B cell (primary cell): ENCODE results near the gene CDC42BPG. TPM values are rescaled to one million over a fixed set of nuclear protein-coding genes. Genes with fewer than 3 reads are reported as not detected.
A peak's percentile ranks its signal among the peaks of the same experiment; 100 is the strongest.

ENCODE experiments used
- ATAC-seq: fragments of 200-7000 bp; cut with Tn5 transposase; one replicate; pipeline ENCODE4 v1.10.0; 2021; ENCODE audit warnings: low read depth, mild to moderate bottlenecking, moderate number of reproducible peaks, moderate library complexity
- CTCF ChIA-PET: fragments of 350-600 bp; sonication (Branson Sonifier 250); formaldehyde crosslinking; loops from one replicate; lab custom pipeline; 2021; ENCODE audit warnings: antibody characterized with exemption, inconsistent platforms; lab: Charles Lee
- POLR2A ChIA-PET: fragments of 350-600 bp; sonication (Branson Sonifier 250); formaldehyde crosslinking; loops from one replicate; lab custom pipeline; 2021; ENCODE audit warnings: antibody characterized with exemption; lab: Charles Lee
- DNase-seq: peaks from one replicate; pipeline ENCODE4 v3.0.0; 2013
- H2AFZ ChIP-seq: 2 replicates; pipeline ENCODE4 v1.6.1; 2012; ENCODE audit warnings: mild to moderate bottlenecking, low read depth, low read length; ENCODE audit not compliant: insufficient read depth, poor library complexity, severe bottlenecking
- H3K27ac ChIP-seq, 2 donors: 1 replicate in 1 of 2; 2 replicates in 1 of 2; pipeline ENCODE4 v1.5.1; 2012 to 2013; ENCODE audit warnings: low read length in 2 of 2, mild to moderate bottlenecking in 2 of 2, moderate library complexity in 1 of 2
- H3K27me3 ChIP-seq, 4 experiments: fragments of 200-600 bp in 1 of 4; sonication (generic) in 1 of 4; replicated peaks in 1 of 4; 1 replicate in 2 of 4; 2 replicates in 2 of 4; pipeline versions ENCODE4 v1.6.1 to v1.7.0; 2013 to 2016; ENCODE audit warnings: low read length in 3 of 4, mild to moderate bottlenecking in 2 of 4, mixed read lengths in 1 of 4, moderate library complexity in 1 of 4; ENCODE audit not compliant: insufficient read depth in 4 of 4, control insufficient read depth in 3 of 4; ENCODE audit errors: control extremely low read depth in 1 of 4
- H3K36me3 ChIP-seq, 2 experiments: replicated peaks in 1 of 2; 1 replicate in 1 of 2; 2 replicates in 1 of 2; pipeline versions ENCODE4 v1.6.1 to v1.7.1; 2013; ENCODE audit warnings: low read length in 1 of 2; ENCODE audit not compliant: insufficient read depth in 2 of 2, control insufficient read depth in 1 of 2; ENCODE audit errors: control extremely low read depth in 1 of 2, extremely low read depth in 1 of 2
- H3K4me1 ChIP-seq, 2 donors: fragments of 200-600 bp in 1 of 2; sonication (generic) in 1 of 2; 1 replicate in 1 of 2; 2 replicates in 1 of 2; pipeline versions ENCODE4 v1.5.1 to v1.6.1; 2013 to 2017; ENCODE audit warnings: low read length in 2 of 2; ENCODE audit not compliant: control insufficient read depth in 2 of 2, insufficient read depth in 2 of 2
- H3K4me2 ChIP-seq: replicated peaks from 2 replicates; pipeline ENCODE3; 2012; ENCODE audit warnings: mild to moderate bottlenecking, low read depth, low read length; ENCODE audit not compliant: poor library complexity, severe bottlenecking
- H3K4me3 ChIP-seq, 5 experiments: fragments of 200-600 bp in 1 of 5; sonication (generic) in 1 of 5; 1 replicate in 3 of 5; 2 replicates in 2 of 5; pipeline versions ENCODE4 v1.5.1 to v1.7.0; 2011 to 2016; ENCODE audit warnings: low read length in 4 of 5, mild to moderate bottlenecking in 4 of 5, low read depth in 2 of 5, control low read depth in 1 of 5, moderate library complexity in 1 of 5; ENCODE audit not compliant: insufficient read depth in 1 of 5; ENCODE audit errors: control extremely low read depth in 1 of 5, extremely low read depth in 1 of 5
- H3K79me2 ChIP-seq: fragments of 200-600 bp; sonication (generic); one replicate; pipeline ENCODE4 v1.6.0; 2016; ENCODE audit warnings: low read length; ENCODE audit not compliant: control insufficient read depth, insufficient read depth
- H3K9ac ChIP-seq: fragments of 200-600 bp; sonication (generic); 2 replicates; pipeline ENCODE4 v1.6.1; 2017; ENCODE audit warnings: mild to moderate bottlenecking, low read length, moderate library complexity
- H3K9me3 ChIP-seq, 3 donors: one replicate each; pipeline versions ENCODE4 v1.6.1 to v1.7.1; 2013; ENCODE audit warnings: low read length in 2 of 3; ENCODE audit not compliant: control insufficient read depth in 2 of 3, insufficient read depth in 1 of 3; ENCODE audit errors: control extremely low read depth in 1 of 3
- H4K20me1 ChIP-seq: 2 replicates; pipeline ENCODE4 v1.6.0; 2012; ENCODE audit warnings: mild to moderate bottlenecking, low read length; ENCODE audit not compliant: insufficient read depth, control insufficient read depth, poor library complexity, severe bottlenecking
- H3K27ac Mint-ChIP-seq: one replicate; pipeline ENCODE4 v1.8.0; 2021; ENCODE audit warnings: mixed read lengths
- H3K27me3 Mint-ChIP-seq: one replicate; pipeline ENCODE4 v1.8.0; 2021; ENCODE audit warnings: mixed read lengths
- H3K4me1 Mint-ChIP-seq: one replicate; pipeline ENCODE4 v1.8.0; 2021; ENCODE audit warnings: mixed read lengths
- H3K4me3 Mint-ChIP-seq: one replicate; pipeline ENCODE4 v1.8.0; 2021; ENCODE audit warnings: mixed read lengths
- H3K9me3 Mint-ChIP-seq: one replicate; pipeline ENCODE4 v1.8.0; 2022; ENCODE audit warnings: mixed read lengths; ENCODE audit not compliant: insufficient read depth
- CTCF ChIP-seq: fragments of 200-600 bp; IDR thresholded peaks from one replicate; pipeline ENCODE4 v1.8.0; 2022; ENCODE audit warnings: antibody characterized with exemption, mild to moderate bottlenecking
- EZH2 ChIP-seq: IDR thresholded peaks from 2 replicates; pipeline ENCODE4 v1.6.1; 2012; ENCODE audit warnings: borderline replicate concordance, low read depth, mild to moderate bottlenecking, moderate library complexity, low read length; ENCODE audit not compliant: insufficient read depth, poor library complexity, severe bottlenecking
- WGBS: methylation state at CpG from one replicate; pipeline ENCODE4 v1.1.5; 2013; ENCODE audit warnings: missing lambda C conversion rate; ENCODE audit not compliant: insufficient coverage; 5-methylcytosine and 5-hydroxymethylcytosine counted together
- intact Hi-C: fragments of 100-400 bp; cut with micrococcal nuclease; formaldehyde crosslinking; loops from one replicate; pipeline ENCODE4 v1.10.0; 2022
- polyA plus RNA-seq: library from polyadenylated mRNA; depleted of rRNA; stranded (reverse); fragments of >200 nt; gene quantifications from 2 replicates; pipeline ENCODE4 v1.2.3, GENCODE V29; 2012
- total RNA-seq, 2 donors: library from RNA; stranded (reverse); fragments of 120-200 nt in 1 of 2; gene quantifications; 1 replicate in 1 of 2; 2 replicates in 1 of 2; pipeline versions ENCODE4 v1.2.3 to v1.2.4, GENCODE V29; 2013 to 2022

Gene CDC42BPG
- total and polyA plus RNA-seq, 2 donors (not counting 1 experiment from before 2014, with no cell fraction given), result 3.7 to 8.7 TPM

DNA sequence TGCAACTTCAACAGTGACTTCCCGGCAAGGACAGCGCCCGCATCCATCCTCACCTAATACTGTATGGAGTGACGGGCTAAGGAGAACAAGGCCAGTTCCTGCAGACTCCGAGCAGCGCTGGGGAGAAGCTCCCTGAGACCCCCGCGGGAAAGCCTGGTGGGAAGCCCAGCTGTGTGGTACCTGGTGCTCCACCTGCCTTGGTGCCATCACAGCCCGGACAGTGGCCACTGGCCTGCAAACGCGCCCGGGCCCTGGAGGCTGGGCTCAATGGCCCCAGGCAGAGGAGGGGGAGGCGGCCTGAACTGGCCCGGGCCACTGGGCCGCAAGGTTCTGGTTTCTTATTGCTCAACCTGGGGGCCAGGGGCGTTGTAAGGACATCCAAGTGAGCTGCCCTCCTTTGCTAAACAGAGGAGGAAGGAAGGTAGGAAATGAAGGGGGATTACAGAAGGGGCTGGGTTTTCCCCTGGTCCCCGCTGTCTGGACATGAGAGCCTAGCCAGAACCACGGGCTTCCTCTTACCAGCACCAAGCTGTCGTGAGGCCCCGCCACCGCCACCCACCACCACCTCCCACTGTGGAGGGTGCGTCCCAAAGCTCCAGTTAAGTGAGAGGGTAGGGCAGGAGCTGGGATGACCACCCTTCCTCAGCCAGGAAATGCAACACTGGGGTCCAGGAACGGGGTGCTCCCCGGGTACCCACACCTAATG lies 8.5 kb upstream of the CDC42BPG start:
- DNase-seq, result peak; percentile 75
- H3K27me3 ChIP-seq, result no peaks in the 10 kb centered on the region
- H3K27ac ChIP-seq, result peak overlapping the region; percentile 90 to 100
- H3K9me3 Mint-ChIP-seq, result no peaks in the 10 kb centered on the region
- H3K9me3 ChIP-seq, result no peaks in the 10 kb centered on the region
- H3K4me3 ChIP-seq, result peak overlapping the region in 2 of 5 experiments; percentile 10 to 30
- peaks cover 0 to 45% of the 10 kb centered on the region in 2 experiments for H3K36me3 ChIP-seq
- peak overlapping the region; percentile 76 for H3K4me2 ChIP-seq
- H3K4me3 Mint-ChIP-seq, result peak overlapping the region; percentile 79
- peaks cover 13% of the 10 kb centered on the region for H4K20me1 ChIP-seq
- peaks cover 63% of the 10 kb centered on the region for H3K79me2 ChIP-seq
- no peak for TF ChIP-seq CTCF
- no peak for TF ChIP-seq EZH2
- no peak for ATAC-seq
- peaks cover 90% of the 10 kb centered on the region for H3K4me1 Mint-ChIP-seq
- intact Hi-C loops, result no loop called here
- H2AFZ ChIP-seq, result no peak overlapping the region
- POLR2A ChIA-PET, result interaction anchor here (0.7 to 8.7 kb wide), 4 partner anchors 13 to 43 kb away, joined by 3 to 158 read pairs (median 82); partner anchors contain the start of genes EHD1 and MEN1
- peak overlapping the region; percentile 57 for H3K9ac ChIP-seq
- CTCF ChIA-PET, result interaction anchor here (2.1 to 29.2 kb wide), 3 partner anchors 9 to 33 kb away, joined by 7 to 1254 read pairs (median 343); partner anchors contain the start of genes CDC42BPG and EHD1
- H3K4me1 ChIP-seq, result peaks cover 95 to 100% of the 10 kb centered on the region in 2 donors
- peak overlapping the region; percentile 95 for H3K27ac Mint-ChIP-seq
- WGBS, result 74% methylated on average over 11 of the region's 24 CpGs
- no peaks in the 10 kb centered on the region for H3K27me3 Mint-ChIP-seq
